HG03520 (cell line): Measurements from ENCODE around the gene NDUFB6.
"Not testable (repeated sequence)": the region's sequence is repeated elsewhere in the genome, so short reads cannot be mapped to it uniquely, and the experiment has no call there.

Source experiments
- ATAC-seq: cut with Tn5 transposase; IDR thresholded peaks from one replicate; pipeline ENCODE4 v1.9.1; 2021; ENCODE audit warnings: mild to moderate bottlenecking, moderate library complexity; ENCODE audit not compliant: unreplicated experiment

Gene NDUFB6

GRCh38 chr9:32524892-32525708 is 47.9 kb downstream of the NDUFB6 start:
- ATAC-seq = no peak

GRCh38 chr9:32524558-32524891 is 48.4 kb downstream of the NDUFB6 start:
- not testable (repeated sequence) for ATAC-seq

- no peak for ATAC-seq
Measured at GRCh38 chr9:32523910-32524309, 49.0 kb downstream of the NDUFB6 start.

- no peak for ATAC-seq
Measured at GRCh38 chr9:32518276-32518675, 54.7 kb downstream of the NDUFB6 start.

- no peak for ATAC-seq
Measured at GRCh38 chr9:32516241-32516640, 56.7 kb downstream of the NDUFB6 start.

- ATAC-seq = no peak
Measured at GRCh38 chr9:32508728-32509127, 64.2 kb downstream of the NDUFB6 start.

GRCh38 chr9:32503008-32503407 is 70.0 kb downstream of the NDUFB6 start:
- ATAC-seq = no peak
